HG03045 (cell line): Measurements from ENCODE around the gene BTBD19.
"Not testable (repeated sequence)": the region's sequence is repeated elsewhere in the genome, so short reads cannot be mapped to it uniquely, and the experiment has no call there.

Source experiments
- ATAC-seq: cut with Tn5 transposase; IDR thresholded peaks from one replicate; pipeline ENCODE4 v1.9.1; 2021; ENCODE audit warnings: mild to moderate bottlenecking, moderate library complexity; ENCODE audit not compliant: unreplicated experiment

Gene BTBD19, protein sequence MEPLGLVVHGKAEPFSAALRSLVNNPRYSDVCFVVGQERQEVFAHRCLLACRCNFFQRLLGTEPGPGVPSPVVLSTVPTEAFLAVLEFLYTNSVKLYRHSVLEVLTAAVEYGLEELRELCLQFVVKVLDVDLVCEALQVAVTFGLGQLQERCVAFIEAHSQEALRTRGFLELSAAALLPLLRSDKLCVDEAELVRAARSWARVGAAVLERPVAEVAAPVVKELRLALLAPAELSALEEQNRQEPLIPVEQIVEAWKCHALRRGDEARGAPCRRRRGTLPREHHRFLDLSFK

DNA sequence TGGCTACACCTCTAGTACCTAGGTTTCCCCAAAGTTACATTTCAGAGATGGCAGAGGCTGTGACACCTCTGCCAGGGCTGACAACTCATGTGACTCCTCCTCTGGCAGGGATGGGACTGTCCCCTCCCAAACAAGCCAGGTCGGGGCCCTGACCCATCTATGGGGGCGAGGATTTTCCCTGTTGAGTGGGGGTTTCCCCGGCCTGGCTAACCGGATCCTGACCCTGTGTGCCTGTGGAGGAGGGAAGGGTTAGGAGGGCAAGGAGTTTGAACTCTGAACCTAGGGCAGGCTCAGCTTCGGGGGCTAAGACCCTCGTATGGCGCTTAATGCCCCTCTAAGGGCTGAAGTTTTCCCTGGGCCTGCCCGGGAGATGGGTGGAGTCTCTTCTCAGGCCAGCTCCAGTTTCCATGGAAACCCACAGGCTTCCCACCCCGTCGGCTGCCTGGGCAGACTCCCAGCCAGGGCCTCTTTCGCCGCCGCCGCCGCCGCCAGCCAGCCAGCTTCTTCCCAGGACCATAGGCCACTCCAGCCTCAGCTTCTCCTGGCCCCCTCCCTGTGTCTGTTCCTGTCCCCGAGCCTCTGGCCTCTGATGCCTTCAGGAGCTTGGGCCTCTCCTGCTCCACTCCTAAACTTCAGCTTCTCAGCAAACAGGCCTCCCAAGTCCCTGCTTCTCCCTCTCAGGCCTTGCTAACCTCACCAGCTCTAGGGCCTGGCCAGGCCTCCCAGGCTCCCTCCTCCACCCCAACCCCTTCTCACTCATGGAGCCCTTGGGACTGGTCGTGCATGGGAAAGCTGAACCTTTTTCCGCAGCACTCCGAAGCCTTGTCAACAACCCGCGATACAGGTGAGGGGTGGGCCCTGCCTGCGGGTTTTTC, at the start of gene BTBD19:
Gene BTBD19, plus strand, starts transcription at position 461 of the 875 bp plus-strand sequence. Its CDS starts 298 bp downstream, at position 759.
- peak; percentile 33 for ATAC-seq

DNA sequence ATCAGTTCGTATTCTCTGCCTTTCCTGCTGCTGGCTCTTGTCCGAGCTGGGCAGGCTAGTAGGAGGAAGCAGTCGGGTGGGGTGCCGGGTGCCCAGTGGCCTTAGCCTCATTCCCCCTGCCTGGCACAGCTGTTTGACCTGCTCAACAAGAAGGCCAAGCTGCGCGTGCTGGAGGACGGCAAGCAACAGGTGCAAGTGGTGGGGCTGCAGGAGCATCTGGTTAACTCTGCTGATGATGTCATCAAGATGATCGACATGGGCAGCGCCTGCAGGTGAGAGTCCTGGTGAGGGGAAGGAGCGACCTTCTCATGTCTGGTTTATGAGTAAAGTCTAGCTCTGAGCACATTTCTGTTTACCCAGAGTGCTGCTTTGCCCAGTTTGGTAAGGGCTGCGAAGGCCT, 49.2 kb upstream of the BTBD19 start:
- no peak for ATAC-seq

DNA sequence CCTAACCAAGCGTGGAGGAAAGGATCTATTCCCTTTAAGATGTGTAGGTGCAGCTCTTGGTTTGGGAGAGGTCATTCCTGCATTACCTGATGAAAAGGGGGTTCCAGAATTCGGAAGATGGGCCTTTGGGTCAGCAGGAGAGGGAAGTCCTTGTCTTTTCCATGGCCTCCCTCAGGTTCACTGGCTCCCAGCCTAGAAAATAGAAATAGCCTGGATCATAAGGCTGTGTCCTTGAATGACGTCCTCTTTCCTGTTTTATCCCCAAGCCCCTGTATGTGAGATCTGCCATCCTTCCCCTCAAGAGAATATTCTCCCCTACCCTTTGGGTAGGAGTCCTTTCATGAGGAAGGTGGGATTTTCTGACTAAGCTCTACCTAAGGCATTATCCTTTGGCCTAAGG, 47.4 kb upstream of the BTBD19 start:
- no peak for ATAC-seq

DNA sequence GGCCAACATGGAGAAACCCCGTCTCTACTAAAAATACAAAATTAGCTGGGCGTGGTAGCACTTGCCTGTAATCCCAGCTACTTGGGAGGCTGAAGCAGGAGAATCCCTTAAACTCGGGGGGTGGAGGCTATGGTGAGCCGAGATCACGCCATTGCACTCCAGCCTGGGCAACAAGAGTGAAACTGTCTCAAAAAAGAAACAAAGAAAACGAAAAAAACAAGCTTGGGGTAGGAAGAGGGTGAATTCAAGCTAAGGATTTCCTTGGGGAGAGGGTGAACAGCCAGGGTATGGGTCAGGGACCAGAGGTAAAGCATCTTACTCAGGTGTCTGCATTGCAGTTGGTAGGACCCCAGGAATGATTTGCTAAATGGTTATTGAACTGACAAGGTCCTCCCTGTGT, 41.9 kb upstream of the BTBD19 start:
- not testable (repeated sequence) for ATAC-seq

DNA sequence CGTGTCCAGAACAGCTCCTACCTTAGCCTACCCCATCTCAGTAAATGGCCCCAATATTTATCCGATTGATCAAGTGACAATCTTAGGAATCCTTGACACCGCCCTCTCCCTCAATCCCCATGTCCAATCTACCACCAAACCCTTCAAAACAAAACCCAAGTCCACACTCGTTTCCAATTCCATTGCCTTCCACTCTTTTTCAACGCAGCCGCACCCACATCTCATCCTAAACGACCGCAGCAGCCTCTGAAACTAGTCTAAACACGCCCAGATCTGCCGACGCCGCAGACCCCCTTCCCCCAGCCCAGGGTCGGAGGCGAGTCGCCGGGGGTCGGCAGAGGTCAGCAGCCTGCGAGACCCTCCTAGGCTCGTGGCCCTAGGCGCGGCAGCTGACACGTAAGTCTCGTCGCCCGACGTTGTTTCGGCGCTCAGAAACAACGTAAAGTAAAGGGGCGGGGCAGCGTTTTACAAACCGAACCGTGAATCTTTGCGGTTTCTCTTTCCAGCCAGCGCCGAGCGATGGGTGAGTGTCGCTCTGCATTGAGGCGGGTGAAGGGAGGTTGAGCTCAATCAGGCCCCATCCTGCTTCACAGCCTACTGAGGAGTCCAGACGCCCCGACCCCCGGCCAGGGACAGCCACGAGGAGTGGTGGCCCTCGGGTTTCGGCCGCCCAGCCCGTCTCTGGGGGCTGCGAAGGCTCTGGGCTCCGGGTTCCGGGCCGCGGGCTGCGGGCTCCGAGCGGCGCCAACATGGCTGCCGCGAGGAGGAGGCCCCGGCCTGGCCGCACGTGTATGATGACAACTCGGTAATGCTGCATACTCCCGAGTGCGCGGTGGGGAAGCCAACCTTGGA, 33.0 kb upstream of the BTBD19 start, which contains the start of gene RPS8:
Gene RPS8, plus strand, starts transcription at position 463 of the 852 bp plus-strand sequence. Its CDS starts 57 bp downstream, at position 520.
- peak; percentile 80 for ATAC-seq

DNA sequence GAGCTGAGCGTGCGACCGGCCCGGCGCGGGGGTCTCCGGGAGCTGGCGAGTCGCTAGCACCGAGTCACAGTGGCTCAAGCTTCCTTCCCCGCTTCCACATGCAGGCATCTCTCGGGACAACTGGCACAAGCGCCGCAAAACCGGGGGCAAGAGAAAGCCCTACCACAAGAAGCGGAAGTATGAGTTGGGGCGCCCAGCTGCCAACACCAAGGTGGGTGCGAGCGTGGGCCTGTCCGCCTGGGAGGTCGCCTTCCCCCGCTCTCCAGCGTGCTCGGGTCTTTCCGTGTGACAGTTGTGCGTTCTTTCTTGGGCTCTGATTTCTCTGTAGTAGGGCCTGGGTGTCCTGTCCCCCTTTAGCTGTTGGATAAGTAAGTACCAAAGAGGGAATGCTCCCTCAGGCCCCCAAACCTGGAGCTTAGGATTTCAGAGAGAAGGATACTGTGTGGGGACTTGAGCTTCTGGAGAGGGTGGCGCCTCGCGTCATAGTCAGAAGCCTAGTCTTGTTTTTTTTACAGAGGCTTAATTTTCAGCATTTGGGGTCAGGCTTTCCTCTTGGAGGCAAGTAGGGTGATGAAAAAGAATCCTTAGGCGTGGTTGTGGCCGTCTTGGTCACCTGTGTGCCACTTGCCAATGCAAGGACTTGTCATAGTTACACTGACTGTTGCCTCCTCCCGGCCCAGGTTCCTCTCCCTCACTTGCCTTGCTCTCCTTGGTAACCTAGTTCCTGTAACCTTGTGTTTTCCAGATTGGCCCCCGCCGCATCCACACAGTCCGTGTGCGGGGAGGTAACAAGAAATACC, 32.2 kb upstream of the BTBD19 start:
- peak; percentile 6 for ATAC-seq

DNA sequence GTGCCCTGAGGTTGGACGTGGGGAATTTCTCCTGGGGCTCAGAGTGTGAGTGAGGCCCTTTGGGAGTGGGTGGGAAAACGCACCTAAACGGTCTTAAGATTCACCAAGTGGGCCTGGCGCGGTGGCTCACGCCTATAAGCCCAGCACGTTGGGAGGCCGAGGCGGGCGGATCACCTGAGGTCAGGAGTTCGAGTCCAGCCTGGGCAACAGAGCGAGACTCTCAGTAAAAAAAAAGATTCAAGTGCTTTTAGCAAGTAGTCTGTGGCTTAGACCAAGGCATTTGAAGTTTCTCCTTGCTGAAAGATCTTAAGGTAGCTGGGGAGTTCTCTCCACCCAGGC, 31.6 kb upstream of the BTBD19 start:
- no peak for ATAC-seq

DNA sequence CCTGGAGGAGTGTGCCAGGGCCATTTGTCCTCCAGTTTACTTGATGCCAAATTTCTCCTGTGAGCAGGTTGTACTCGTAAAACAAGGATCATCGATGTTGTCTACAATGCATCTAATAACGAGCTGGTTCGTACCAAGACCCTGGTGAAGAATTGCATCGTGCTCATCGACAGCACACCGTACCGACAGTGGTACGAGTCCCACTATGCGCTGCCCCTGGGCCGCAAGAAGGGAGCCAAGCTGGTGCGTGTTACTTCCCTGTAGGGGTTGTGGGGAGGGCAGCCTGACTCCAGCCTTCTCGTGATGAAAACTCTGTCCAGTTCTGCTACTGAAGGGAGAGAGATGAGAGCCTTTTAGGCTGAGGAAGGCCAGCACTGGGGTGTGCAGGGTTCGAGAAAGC, 30.8 kb upstream of the BTBD19 start:
- no peak for ATAC-seq

DNA sequence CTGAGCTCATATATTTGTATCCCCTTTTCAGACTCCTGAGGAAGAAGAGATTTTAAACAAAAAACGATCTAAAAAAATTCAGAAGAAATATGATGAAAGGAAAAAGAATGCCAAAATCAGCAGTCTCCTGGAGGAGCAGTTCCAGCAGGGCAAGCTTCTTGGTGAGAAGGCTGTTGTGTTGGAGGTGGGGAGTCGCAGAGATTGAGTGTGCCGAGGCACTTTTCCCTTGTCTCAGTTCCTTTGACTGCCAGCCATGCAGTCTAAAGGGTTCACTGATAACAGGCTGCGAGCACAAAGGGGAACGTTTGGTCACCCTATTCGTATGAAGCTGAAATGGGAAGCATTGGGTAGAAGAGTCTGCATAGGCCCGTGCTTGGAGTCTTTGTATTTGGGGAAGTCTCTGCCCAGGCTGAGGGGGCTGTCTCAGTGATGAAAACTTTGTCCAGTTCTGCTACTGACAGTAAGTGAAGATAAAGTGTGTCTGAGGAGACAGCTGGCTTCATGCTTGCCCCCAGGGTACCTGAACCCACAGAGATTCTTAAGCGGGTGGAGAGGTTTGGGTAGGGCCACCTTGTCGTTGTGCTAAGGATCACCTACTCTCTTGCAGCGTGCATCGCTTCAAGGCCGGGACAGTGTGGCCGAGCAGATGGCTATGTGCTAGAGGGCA, 30.2 kb upstream of the BTBD19 start:
- ATAC-seq = no peak

DNA sequence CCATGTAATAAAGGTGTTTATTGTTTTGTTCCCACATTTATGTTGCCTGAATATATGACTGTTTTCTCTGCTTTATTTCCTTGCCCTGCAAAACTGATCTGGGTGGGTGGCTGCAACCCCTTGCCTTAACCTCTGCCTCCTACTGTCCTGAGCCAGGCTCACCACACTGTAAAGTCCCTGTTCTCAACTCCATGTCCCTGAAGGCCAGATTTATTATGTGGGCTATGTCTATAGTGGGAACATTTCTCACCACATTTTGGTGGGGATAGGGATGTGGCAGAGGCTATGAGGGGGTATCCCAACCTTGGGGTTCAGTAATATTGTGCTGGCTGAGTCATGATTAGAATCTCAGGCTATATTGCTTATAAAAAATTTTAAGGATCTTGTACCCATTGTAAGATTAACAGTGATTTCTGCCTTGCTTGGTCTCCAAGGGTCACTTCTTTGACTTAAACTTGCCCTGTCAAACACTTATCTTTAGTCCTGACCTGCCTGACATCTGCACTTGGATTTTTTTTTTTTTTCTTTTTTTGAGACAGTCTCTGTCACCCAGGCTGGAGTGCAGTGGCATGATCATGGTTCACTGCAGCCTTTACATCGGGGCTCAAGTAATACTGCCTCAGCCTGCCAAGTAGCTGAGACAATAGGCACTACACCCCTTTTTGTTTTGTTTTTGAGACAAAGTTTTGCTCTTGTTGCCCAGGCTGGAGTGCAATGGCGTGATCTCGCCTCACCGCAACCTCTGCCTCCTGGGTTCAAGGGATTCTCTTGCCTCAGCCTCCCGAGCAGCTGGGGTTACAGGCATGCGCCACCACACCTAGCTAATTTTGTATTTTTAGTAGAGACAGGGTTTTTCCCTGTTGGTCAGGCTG, 29.4 kb upstream of the BTBD19 start:
- no peak for ATAC-seq

DNA sequence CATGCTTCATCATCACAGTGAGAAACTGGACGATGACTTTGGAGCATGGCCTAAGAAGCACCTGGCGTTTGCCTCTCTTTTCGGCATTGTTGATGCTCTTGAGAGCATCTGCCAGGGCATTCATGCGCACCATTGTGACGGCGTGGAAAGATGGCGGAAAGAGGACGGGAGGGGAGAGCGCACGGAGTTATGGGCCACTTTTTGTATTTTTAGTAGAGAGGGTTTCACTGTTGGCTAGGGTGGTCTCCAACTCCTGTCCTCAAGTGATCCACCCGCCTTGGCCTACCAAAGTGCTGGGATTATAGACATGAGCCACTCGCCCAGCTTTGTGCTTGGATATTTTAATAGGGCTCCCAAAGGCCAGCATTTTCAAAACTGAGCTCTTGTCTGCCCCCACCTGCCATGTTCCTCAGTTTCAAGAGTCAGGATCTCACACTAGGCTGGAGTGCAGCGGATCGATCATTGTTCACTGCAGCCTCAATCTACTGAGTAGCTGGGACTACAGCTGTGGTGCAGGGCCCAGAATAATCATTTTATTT, 27.7 kb upstream of the BTBD19 start:
- no peak for ATAC-seq

DNA sequence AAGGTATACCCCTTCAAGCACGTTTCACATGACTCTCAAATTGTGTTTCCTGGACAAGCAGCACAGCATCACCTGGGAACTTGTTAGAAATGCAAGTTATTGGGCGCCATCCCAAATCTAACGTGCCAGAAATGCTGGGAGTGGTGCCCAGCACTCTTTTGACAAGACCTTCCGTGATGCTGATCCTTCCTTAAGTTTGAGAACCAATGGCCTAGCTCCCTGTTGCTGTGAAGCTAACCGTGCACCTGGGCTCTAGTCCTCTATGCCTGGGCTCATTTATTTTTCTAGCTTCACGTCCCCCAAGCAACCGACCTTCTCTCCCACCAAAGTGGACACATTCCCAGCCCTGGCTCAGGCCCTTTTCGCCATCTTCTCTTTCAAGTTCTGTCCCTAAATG, 24.6 kb upstream of the BTBD19 start:
- no peak for ATAC-seq

DNA sequence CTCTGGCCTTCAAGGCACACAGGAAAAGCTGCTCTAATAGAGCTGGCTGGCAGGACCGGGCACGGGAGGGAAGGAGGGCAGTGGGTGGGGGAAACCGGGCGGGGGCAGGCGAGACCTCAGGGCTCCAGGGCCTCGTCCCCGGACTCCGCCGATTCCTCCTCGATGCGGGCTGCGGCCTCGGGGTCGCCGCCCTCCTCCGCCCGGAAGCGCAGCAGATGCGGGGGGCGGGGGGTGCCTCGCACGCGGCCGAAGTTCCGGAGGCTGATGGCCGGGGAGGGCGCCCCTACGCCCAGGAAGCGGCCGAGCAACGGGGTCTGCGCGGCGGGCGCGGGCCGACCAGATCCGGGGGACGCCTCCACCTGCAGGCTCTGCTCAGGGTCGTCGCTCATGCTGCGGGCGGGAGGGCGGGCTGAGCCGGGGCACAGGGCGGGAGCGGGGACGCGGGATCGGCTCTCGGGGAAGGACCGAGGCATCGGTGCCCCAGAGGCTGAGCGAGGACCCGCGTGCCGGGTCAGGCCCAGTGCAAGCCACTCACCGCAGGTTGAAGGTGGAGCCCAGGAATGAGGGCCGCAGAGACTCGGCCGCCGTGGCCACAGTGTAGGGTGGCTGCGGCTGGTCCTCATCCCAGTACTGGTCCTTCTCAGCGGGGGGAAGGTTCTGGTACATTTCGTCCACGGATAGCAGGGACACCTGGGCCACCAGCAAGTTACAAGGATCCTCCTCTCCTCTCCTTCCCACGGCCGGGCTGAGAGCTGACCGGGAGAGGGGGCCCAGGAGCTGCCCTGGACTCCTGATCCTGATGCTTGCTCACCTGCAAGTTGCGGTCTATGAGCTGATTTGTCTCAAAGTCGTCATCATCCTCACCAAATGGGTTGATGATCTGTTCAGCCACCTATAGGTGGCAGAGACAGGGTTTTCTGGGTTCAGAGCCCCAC, 24.0 kb upstream of the BTBD19 start:
- ATAC-seq = no peak

DNA sequence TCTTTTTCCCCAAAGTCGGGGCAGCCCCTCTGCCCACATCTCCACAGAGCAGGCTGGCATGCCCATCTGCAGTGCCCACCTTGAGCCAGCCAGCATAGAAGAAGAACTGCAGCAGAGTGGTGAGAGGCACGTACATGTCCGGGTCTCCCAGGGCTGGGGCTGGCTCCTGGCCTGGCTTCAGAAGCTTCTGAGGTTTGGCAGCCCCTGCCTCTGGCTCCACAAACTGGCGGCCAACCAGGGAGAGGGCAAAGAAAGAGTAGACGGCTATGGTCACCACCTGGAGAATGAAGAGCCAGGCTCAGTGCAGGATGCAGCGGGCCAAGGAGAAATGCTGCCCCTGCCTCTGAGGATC, 23.3 kb upstream of the BTBD19 start:
- no peak for ATAC-seq

DNA sequence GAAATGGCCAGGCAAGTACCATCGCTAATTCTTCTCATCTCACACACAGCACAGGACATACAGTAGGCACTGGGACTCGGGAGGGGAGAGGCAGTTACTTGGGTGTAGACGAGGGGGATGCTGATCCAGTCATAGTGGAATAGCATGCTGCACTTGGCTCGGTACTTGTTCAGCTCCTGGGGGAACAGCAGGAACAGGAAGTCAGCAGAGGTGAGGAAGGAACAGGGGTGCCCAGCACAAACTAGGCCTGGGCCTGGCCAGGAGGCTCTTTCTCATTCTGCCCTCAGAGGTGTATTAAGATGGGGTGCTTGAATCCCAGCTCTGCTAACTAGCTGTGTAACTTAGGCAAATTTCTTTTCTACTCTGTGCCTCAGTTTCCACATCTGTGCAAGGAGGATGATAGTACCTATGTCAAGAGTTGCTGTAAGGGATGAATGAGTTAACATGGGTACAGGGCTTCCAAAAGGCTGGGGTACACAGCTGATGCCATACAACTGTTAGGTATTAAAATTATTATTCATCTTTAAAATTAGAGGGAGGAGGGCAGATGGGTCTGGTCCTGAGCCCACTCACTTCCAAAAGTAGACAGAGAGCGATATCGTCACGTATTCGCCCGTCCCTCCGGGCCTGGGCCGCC, 22.7 kb upstream of the BTBD19 start:
- ATAC-seq = no peak

DNA sequence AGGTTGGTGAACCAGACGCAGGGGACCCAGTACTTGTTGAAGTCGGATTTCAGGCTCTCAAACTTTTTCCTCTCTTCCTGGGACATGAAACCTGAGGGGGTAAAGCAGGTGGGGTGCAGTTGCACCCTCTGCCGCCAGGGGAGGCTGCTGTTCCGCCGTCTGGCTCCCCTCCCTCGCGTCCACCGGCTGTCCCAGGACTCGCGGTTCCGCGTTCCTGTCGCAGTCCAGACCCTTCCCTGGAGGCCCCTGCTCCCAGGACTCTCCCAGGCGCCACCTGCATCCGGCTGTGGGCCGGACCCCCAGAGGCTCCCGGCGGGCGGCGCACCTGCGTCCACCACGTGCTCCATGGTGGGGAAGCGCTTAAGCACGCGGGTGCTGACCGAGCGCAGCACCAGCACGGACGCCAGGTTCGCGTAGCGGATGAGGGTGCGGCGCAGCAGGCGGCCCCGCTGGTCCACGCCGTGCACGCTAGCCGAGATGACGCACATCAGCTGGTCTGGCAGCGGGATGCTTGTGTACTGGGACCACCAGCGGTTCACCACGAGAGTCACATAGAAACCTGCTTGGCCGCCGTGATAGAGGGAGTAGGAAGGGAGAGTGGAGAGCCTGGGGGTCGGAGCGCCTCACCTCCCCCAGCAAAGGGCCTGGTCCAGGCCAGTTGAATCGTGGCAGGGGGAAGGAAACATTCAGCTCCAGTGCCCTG, 22.0 kb upstream of the BTBD19 start:
- no peak for ATAC-seq
